Testis (tissue), 2 donors: ENCODE results near the gene PRKCZ.

Experiments
- POLR2A ChIP-seq: fragments of 450-650 bp; IDR thresholded peaks from one replicate; pipeline ENCODE4 v1.6.1; 2017; ENCODE audit warnings: antibody characterized with exemption, mild to moderate bottlenecking, moderate library complexity
- TF ChIP-seq, protein P1 (sequence below), 3 experiments: fragments of 450-650 bp in 2 of 3; fragments of 200-600 bp in 1 of 3; sonication (generic) in 1 of 3; IDR thresholded peaks; one replicate each; pipeline ENCODE4 v1.5.1; 2016 to 2019; ENCODE audit warnings: antibody characterized with exemption in 3 of 3, mild to moderate bottlenecking in 2 of 3, moderate library complexity in 1 of 3

DNA sequence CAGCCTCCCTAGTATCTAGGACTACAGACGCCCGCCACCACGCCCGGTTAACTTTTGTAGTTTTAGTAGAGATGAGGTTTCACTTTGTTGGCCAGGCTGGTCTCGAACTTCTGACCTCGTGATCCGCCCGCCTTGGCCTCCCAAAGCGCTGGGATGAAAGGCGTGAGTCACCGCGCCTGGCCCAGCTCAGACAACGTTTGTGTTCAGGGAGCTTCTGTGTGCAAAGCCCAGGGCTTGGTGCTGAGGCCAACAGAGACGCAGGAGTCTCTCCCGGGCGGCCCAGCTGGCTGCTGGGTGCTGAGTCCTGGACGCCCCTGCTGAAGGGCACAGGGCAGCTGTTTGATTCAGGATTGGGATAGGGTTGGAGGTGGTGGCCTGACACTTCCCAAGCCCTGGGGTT is 3.0 kb downstream of the PRKCZ start:
- TF ChIP-seq, protein P1, sequence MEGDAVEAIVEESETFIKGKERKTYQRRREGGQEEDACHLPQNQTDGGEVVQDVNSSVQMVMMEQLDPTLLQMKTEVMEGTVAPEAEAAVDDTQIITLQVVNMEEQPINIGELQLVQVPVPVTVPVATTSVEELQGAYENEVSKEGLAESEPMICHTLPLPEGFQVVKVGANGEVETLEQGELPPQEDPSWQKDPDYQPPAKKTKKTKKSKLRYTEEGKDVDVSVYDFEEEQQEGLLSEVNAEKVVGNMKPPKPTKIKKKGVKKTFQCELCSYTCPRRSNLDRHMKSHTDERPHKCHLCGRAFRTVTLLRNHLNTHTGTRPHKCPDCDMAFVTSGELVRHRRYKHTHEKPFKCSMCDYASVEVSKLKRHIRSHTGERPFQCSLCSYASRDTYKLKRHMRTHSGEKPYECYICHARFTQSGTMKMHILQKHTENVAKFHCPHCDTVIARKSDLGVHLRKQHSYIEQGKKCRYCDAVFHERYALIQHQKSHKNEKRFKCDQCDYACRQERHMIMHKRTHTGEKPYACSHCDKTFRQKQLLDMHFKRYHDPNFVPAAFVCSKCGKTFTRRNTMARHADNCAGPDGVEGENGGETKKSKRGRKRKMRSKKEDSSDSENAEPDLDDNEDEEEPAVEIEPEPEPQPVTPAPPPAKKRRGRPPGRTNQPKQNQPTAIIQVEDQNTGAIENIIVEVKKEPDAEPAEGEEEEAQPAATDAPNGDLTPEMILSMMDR (IDR thresholded peaks at IDR 0.05): no peak
- TF ChIP-seq POLR2A: no peak
